H1 (cell line): Measurements from ENCODE around the gene ASAP2. TPM values are rescaled to one million over a fixed set of nuclear protein-coding genes. Genes with fewer than 3 reads are reported as not detected.

ENCODE experiments used
- CEBPB ChIP-seq: IDR thresholded peaks from 2 replicates; pipeline ENCODE4 v1.6.1; 2012; ENCODE audit warnings: low read depth, low read length
- RNF2 ChIP-seq: fragments of 200-900, 300-1000 bp; sonication (generic); IDR thresholded peaks from 2 replicates; pipeline ENCODE4 v1.7.1; 2016; ENCODE audit warnings: borderline replicate concordance, low read depth, mild to moderate bottlenecking, antibody characterized with exemption, low read length; ENCODE audit not compliant: poor library complexity, severe bottlenecking; ENCODE audit errors: missing control alignments
- TAF1 ChIP-seq: IDR thresholded peaks from 2 replicates; pipeline ENCODE4 v1.6.1; 2011; ENCODE audit warnings: mild to moderate bottlenecking, low read depth, low read length
- TBP ChIP-seq: IDR thresholded peaks from 2 replicates; pipeline ENCODE4 v1.6.1; 2011; ENCODE audit warnings: low read depth, low read length, improper control_type of control experiment
- polyA plus RNA-seq, 7 experiments: library from polyadenylated mRNA; depleted of rRNA in 3 of 7; stranded (reverse) in 5 of 7; unstranded in 2 of 7; fragments of >200 nt in 5 of 7; fragments of 200-250 nt in 2 of 7; gene quantifications; 1 replicate in 5 of 7; 2 replicates in 1 of 7; 4 replicates in 1 of 7; pipeline versions ENCODE4 v1.2.1 to v1.2.3, GENCODE V29; 2011 to 2013; ENCODE audit warnings: missing spikeins in 2 of 7, mixed read lengths in 2 of 7
- total RNA-seq: library from RNA; stranded (reverse); fragmentation: NEBNext Ultra II Directional; extraction: Animal tissue kit (Norgen Biotek cat#: 25700); gene quantifications from 2 replicates; pipeline ENCODE4 v1.2.1, GENCODE V29; 2021
- TF ChIP-seq, protein P1 (sequence below): fragments of 300-600 bp; sonication (generic); IDR thresholded peaks from 2 replicates; pipeline ENCODE4 v1.7.1; 2012; ENCODE audit warnings: low read length, moderate library complexity, mild to moderate bottlenecking, inconsistent platforms; ENCODE audit not compliant: insufficient replicate concordance
- TF ChIP-seq, protein P2 (sequence below), 3 experiments: IDR thresholded peaks; 1 replicate in 2 of 3; 2 replicates in 1 of 3; pipeline versions ENCODE4 v1.5.1 to v1.6.1; 2011; ENCODE audit warnings: low read length in 3 of 3, mild to moderate bottlenecking in 3 of 3, inconsistent platforms in 2 of 3, low read depth in 1 of 3, moderate library complexity in 1 of 3; ENCODE audit not compliant: insufficient read depth in 1 of 3; ENCODE audit errors: control extremely low read depth in 1 of 3
- TF ChIP-seq, protein P3 (sequence below): IDR thresholded peaks from 2 replicates; pipeline ENCODE4 v1.6.1; 2011; ENCODE audit warnings: low read length, improper control_type of control experiment

The ASAP2 gene
- total and polyA plus RNA-seq, 2 of the 8 experiments (the other 6 are each of a cell fraction or from before 2014, with no cell fraction given), result 10.2 to 18.7 TPM

DNA sequence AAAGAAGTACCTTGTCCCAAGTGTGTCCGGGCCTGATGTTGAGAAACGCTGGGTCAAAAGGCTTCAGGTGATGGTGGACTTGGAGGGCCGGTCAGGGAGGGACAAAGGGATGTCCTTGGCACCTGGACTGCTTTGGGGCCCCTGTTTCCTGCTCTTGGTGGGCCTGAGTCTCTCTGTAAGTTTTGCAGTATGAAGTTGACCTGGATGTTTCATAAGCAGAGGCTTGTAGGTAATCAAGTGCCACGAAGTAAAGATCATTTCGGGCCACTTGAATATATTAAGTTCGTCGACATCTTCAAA lies 29.4 kb downstream of the ASAP2 start (continued):
- TF ChIP-seq, protein P1, sequence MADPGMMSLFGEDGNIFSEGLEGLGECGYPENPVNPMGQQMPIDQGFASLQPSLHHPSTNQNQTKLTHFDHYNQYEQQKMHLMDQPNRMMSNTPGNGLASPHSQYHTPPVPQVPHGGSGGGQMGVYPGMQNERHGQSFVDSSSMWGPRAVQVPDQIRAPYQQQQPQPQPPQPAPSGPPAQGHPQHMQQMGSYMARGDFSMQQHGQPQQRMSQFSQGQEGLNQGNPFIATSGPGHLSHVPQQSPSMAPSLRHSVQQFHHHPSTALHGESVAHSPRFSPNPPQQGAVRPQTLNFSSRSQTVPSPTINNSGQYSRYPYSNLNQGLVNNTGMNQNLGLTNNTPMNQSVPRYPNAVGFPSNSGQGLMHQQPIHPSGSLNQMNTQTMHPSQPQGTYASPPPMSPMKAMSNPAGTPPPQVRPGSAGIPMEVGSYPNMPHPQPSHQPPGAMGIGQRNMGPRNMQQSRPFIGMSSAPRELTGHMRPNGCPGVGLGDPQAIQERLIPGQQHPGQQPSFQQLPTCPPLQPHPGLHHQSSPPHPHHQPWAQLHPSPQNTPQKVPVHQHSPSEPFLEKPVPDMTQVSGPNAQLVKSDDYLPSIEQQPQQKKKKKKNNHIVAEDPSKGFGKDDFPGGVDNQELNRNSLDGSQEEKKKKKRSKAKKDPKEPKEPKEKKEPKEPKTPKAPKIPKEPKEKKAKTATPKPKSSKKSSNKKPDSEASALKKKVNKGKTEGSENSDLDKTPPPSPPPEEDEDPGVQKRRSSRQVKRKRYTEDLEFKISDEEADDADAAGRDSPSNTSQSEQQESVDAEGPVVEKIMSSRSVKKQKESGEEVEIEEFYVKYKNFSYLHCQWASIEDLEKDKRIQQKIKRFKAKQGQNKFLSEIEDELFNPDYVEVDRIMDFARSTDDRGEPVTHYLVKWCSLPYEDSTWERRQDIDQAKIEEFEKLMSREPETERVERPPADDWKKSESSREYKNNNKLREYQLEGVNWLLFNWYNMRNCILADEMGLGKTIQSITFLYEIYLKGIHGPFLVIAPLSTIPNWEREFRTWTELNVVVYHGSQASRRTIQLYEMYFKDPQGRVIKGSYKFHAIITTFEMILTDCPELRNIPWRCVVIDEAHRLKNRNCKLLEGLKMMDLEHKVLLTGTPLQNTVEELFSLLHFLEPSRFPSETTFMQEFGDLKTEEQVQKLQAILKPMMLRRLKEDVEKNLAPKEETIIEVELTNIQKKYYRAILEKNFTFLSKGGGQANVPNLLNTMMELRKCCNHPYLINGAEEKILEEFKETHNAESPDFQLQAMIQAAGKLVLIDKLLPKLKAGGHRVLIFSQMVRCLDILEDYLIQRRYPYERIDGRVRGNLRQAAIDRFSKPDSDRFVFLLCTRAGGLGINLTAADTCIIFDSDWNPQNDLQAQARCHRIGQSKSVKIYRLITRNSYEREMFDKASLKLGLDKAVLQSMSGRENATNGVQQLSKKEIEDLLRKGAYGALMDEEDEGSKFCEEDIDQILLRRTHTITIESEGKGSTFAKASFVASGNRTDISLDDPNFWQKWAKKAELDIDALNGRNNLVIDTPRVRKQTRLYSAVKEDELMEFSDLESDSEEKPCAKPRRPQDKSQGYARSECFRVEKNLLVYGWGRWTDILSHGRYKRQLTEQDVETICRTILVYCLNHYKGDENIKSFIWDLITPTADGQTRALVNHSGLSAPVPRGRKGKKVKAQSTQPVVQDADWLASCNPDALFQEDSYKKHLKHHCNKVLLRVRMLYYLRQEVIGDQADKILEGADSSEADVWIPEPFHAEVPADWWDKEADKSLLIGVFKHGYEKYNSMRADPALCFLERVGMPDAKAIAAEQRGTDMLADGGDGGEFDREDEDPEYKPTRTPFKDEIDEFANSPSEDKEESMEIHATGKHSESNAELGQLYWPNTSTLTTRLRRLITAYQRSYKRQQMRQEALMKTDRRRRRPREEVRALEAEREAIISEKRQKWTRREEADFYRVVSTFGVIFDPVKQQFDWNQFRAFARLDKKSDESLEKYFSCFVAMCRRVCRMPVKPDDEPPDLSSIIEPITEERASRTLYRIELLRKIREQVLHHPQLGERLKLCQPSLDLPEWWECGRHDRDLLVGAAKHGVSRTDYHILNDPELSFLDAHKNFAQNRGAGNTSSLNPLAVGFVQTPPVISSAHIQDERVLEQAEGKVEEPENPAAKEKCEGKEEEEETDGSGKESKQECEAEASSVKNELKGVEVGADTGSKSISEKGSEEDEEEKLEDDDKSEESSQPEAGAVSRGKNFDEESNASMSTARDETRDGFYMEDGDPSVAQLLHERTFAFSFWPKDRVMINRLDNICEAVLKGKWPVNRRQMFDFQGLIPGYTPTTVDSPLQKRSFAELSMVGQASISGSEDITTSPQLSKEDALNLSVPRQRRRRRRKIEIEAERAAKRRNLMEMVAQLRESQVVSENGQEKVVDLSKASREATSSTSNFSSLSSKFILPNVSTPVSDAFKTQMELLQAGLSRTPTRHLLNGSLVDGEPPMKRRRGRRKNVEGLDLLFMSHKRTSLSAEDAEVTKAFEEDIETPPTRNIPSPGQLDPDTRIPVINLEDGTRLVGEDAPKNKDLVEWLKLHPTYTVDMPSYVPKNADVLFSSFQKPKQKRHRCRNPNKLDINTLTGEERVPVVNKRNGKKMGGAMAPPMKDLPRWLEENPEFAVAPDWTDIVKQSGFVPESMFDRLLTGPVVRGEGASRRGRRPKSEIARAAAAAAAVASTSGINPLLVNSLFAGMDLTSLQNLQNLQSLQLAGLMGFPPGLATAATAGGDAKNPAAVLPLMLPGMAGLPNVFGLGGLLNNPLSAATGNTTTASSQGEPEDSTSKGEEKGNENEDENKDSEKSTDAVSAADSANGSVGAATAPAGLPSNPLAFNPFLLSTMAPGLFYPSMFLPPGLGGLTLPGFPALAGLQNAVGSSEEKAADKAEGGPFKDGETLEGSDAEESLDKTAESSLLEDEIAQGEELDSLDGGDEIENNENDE, result no peak
- TF ChIP-seq CEBPB (no peak), TBP (no peak), RNF2 (no peak), TAF1 (no peak)
- TF ChIP-seq, protein P2, sequence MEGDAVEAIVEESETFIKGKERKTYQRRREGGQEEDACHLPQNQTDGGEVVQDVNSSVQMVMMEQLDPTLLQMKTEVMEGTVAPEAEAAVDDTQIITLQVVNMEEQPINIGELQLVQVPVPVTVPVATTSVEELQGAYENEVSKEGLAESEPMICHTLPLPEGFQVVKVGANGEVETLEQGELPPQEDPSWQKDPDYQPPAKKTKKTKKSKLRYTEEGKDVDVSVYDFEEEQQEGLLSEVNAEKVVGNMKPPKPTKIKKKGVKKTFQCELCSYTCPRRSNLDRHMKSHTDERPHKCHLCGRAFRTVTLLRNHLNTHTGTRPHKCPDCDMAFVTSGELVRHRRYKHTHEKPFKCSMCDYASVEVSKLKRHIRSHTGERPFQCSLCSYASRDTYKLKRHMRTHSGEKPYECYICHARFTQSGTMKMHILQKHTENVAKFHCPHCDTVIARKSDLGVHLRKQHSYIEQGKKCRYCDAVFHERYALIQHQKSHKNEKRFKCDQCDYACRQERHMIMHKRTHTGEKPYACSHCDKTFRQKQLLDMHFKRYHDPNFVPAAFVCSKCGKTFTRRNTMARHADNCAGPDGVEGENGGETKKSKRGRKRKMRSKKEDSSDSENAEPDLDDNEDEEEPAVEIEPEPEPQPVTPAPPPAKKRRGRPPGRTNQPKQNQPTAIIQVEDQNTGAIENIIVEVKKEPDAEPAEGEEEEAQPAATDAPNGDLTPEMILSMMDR (IDR thresholded peaks at IDR 0.05; ENCODE audit: control extremely low read depth in 1 of 3, insufficient read depth in 1 of 3, low read depth in 1 of 3, low read length in 3 of 3), result no peak
- TF ChIP-seq, protein P3, sequence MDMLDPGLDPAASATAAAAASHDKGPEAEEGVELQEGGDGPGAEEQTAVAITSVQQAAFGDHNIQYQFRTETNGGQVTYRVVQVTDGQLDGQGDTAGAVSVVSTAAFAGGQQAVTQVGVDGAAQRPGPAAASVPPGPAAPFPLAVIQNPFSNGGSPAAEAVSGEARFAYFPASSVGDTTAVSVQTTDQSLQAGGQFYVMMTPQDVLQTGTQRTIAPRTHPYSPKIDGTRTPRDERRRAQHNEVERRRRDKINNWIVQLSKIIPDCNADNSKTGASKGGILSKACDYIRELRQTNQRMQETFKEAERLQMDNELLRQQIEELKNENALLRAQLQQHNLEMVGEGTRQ, result no peak
- TF ChIP-seq, all 59 proteins: peak for 0
